CD14-positive monocyte (primary cell): ENCODE data around the gene CDC45. TPM values are rescaled to one million over a fixed set of nuclear protein-coding genes. Genes with fewer than 3 reads are reported as not detected.

Source experiments
- DNase-seq, 3 donors: peaks; one replicate each; pipeline ENCODE4 v3.0.0-alpha.2; 2011 to 2022
- H2AFZ ChIP-seq: 2 replicates; pipeline ENCODE4 v1.6.0; 2012; ENCODE audit warnings: mild to moderate bottlenecking, low read depth, low read length, inconsistent platforms; ENCODE audit not compliant: insufficient read depth, poor library complexity, severe bottlenecking
- H3K27ac ChIP-seq, 2 donors: 1 replicate in 1 of 2; 2 replicates in 1 of 2; pipeline ENCODE4 v1.5.1; 2012 to 2013; ENCODE audit warnings: low read length in 2 of 2, control low read depth in 1 of 2, inconsistent platforms in 1 of 2, low read depth in 1 of 2, mild to moderate bottlenecking in 1 of 2
- H3K27me3 ChIP-seq, 2 donors: one replicate each; pipeline versions ENCODE4 v1.6.0 to v1.6.1; 2011 to 2013; ENCODE audit warnings: low read length in 2 of 2; ENCODE audit not compliant: control insufficient read depth in 2 of 2, insufficient read depth in 2 of 2
- H3K36me3 ChIP-seq, 2 donors: replicated peaks in 1 of 2; 1 replicate in 1 of 2; 2 replicates in 1 of 2; pipeline versions ENCODE4 v1.5.1 to v1.6.1; 2012 to 2013; ENCODE audit warnings: low read length in 2 of 2, control low read depth in 1 of 2, inconsistent platforms in 1 of 2, mild to moderate bottlenecking in 1 of 2; ENCODE audit not compliant: insufficient read depth in 2 of 2, control insufficient read depth in 1 of 2
- H3K4me1 ChIP-seq, 2 donors: 1 replicate in 1 of 2; 2 replicates in 1 of 2; pipeline versions ENCODE4 v1.5.1 to v1.6.1; 2012 to 2013; ENCODE audit warnings: low read length in 2 of 2, control low read depth in 1 of 2, inconsistent platforms in 1 of 2, mild to moderate bottlenecking in 1 of 2, moderate library complexity in 1 of 2; ENCODE audit not compliant: insufficient read depth in 2 of 2, control insufficient read depth in 1 of 2
- H3K4me2 ChIP-seq: replicated peaks from 2 replicates; pipeline ENCODE3; 2012; ENCODE audit warnings: low read length, moderate library complexity, mild to moderate bottlenecking; ENCODE audit not compliant: poor library complexity, severe bottlenecking; ENCODE audit errors: extremely low read depth
- H3K4me3 ChIP-seq, 3 experiments: fragments of 200-600 bp in 1 of 3; sonication (generic) in 1 of 3; replicated peaks in 1 of 3; 1 replicate in 2 of 3; 2 replicates in 1 of 3; pipeline ENCODE4 v1.5.1; 2011 to 2013; ENCODE audit warnings: low read length in 3 of 3, mild to moderate bottlenecking in 3 of 3, control low read depth in 2 of 3, low read depth in 2 of 3, inconsistent platforms in 1 of 3, moderate library complexity in 1 of 3
- H3K79me2 ChIP-seq: 2 replicates; pipeline ENCODE4 v1.6.0; 2012; ENCODE audit warnings: mild to moderate bottlenecking, control low read depth, inconsistent platforms, low read length, moderate library complexity; ENCODE audit not compliant: insufficient read depth
- H3K9ac ChIP-seq: 2 replicates; pipeline ENCODE4 v1.6.0; 2017; ENCODE audit warnings: low read length, mild to moderate bottlenecking; ENCODE audit not compliant: insufficient read depth, poor library complexity, severe bottlenecking
- H3K9me3 ChIP-seq, 2 donors: replicated peaks in 1 of 2; 1 replicate in 1 of 2; 2 replicates in 1 of 2; pipeline versions ENCODE4 v1.5.1 to v1.6.1; 2012 to 2013; ENCODE audit warnings: low read length in 2 of 2, control low read depth in 1 of 2; ENCODE audit not compliant: control insufficient read depth in 1 of 2, insufficient read depth in 1 of 2
- H4K20me1 ChIP-seq: 2 replicates; pipeline ENCODE4 v1.6.0; 2012; ENCODE audit warnings: mild to moderate bottlenecking, low read length, control low read depth, moderate library complexity; ENCODE audit not compliant: insufficient read depth
- H3K27ac Mint-ChIP-seq, 7 donors: one replicate each; pipeline ENCODE4 v1.8.0; 2020; ENCODE audit warnings: mild to moderate bottlenecking in 7 of 7, mixed read lengths in 7 of 7, moderate library complexity in 6 of 7, inconsistent platforms in 2 of 7
- H3K27me3 Mint-ChIP-seq, 3 donors: one replicate each; pipeline ENCODE4 v1.8.0; 2021 to 2022; ENCODE audit warnings: low read depth in 3 of 3, mild to moderate bottlenecking in 3 of 3, mixed read lengths in 3 of 3, moderate library complexity in 3 of 3, inconsistent platforms in 1 of 3
- H3K36me3 Mint-ChIP-seq, 2 donors: one replicate each; pipeline ENCODE4 v1.8.0; 2020; ENCODE audit warnings: mixed read lengths in 2 of 2, inconsistent platforms in 1 of 2, mild to moderate bottlenecking in 1 of 2
- H3K4me1 Mint-ChIP-seq: one replicate; pipeline ENCODE4 v1.8.0; 2020; ENCODE audit warnings: mild to moderate bottlenecking, mixed read lengths
- H3K4me3 Mint-ChIP-seq, 2 donors: one replicate each; pipeline ENCODE4 v1.8.0; 2020; ENCODE audit warnings: mild to moderate bottlenecking in 2 of 2, mixed read lengths in 2 of 2, moderate library complexity in 1 of 2
- H3K9me3 Mint-ChIP-seq, 7 donors: one replicate each; pipeline ENCODE4 v1.8.0; 2020 to 2022; ENCODE audit warnings: mixed read lengths in 7 of 7, mild to moderate bottlenecking in 6 of 7, moderate library complexity in 6 of 7, inconsistent platforms in 2 of 7
- WGBS: methylation state at CpG from one replicate; pipeline ENCODE4 v1.1.5; 2013; ENCODE audit warnings: missing lambda C conversion rate; ENCODE audit not compliant: insufficient coverage; 5-methylcytosine and 5-hydroxymethylcytosine counted together
- intact Hi-C, 2 donors: fragments of 100-400 bp; cut with micrococcal nuclease; formaldehyde crosslinking; loops; one replicate each; pipeline versions ENCODE4 v1.15.0 to v1.15.1; 2023
- polyA plus RNA-seq, 3 donors: library from polyadenylated mRNA; depleted of rRNA in 1 of 3; unstranded in 2 of 3; stranded (reverse) in 1 of 3; fragments of 300-500 nt in 2 of 3; fragments of >200 nt in 1 of 3; fragmentation: Illumina TruSeq in 2 of 3; gene quantifications; 1 replicate in 2 of 3; 2 replicates in 1 of 3; pipeline ENCODE4 v1.2.3, GENCODE V29; 2012 to 2021
- TF ChIP-seq, protein P1 (sequence below): fragments of 200-600 bp; IDR thresholded peaks from one replicate; pipeline ENCODE4 v1.8.0; 2022; ENCODE audit warnings: antibody characterized with exemption, mild to moderate bottlenecking

CDC45 gene
- polyA plus RNA-seq, 3 donors = 0.04 TPM; not detected in 2

GRCh38 chr22:19501897-19502447 is 22.3 kb downstream of the CDC45 start:
- no peaks in the 10 kb centered on the region for H3K27me3 Mint-ChIP-seq
- H3K27ac Mint-ChIP-seq = no peak overlapping the region
- intact Hi-C loops = no loop called here
- H3K9me3 ChIP-seq = no peaks in the 10 kb centered on the region
- no peak for DNase-seq
- H3K4me2 ChIP-seq = no peak overlapping the region
- H3K4me3 ChIP-seq = no peak overlapping the region
- no peak overlapping the region for H3K27ac ChIP-seq
- H3K27me3 ChIP-seq = no peaks in the 10 kb centered on the region
- TF ChIP-seq, protein P1, sequence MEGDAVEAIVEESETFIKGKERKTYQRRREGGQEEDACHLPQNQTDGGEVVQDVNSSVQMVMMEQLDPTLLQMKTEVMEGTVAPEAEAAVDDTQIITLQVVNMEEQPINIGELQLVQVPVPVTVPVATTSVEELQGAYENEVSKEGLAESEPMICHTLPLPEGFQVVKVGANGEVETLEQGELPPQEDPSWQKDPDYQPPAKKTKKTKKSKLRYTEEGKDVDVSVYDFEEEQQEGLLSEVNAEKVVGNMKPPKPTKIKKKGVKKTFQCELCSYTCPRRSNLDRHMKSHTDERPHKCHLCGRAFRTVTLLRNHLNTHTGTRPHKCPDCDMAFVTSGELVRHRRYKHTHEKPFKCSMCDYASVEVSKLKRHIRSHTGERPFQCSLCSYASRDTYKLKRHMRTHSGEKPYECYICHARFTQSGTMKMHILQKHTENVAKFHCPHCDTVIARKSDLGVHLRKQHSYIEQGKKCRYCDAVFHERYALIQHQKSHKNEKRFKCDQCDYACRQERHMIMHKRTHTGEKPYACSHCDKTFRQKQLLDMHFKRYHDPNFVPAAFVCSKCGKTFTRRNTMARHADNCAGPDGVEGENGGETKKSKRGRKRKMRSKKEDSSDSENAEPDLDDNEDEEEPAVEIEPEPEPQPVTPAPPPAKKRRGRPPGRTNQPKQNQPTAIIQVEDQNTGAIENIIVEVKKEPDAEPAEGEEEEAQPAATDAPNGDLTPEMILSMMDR = no peak
- H3K4me3 Mint-ChIP-seq = no peak overlapping the region
- no peaks in the 10 kb centered on the region for H3K4me1 ChIP-seq
- WGBS = no CpG with 5 or more reads among the region's 3 CpGs
- no peak overlapping the region for H3K9ac ChIP-seq
- H3K36me3 Mint-ChIP-seq = peaks cover 20 to 39% of the 10 kb centered on the region in 2 donors
- H2AFZ ChIP-seq = no peak overlapping the region
- H3K9me3 Mint-ChIP-seq = no peaks in the 10 kb centered on the region
- H3K36me3 ChIP-seq = peaks cover 11 to 23% of the 10 kb centered on the region in 2 donors
- no peaks in the 10 kb centered on the region for H3K4me1 Mint-ChIP-seq
- no peaks in the 10 kb centered on the region for H4K20me1 ChIP-seq
- H3K79me2 ChIP-seq = no peaks in the 10 kb centered on the region

DNA sequence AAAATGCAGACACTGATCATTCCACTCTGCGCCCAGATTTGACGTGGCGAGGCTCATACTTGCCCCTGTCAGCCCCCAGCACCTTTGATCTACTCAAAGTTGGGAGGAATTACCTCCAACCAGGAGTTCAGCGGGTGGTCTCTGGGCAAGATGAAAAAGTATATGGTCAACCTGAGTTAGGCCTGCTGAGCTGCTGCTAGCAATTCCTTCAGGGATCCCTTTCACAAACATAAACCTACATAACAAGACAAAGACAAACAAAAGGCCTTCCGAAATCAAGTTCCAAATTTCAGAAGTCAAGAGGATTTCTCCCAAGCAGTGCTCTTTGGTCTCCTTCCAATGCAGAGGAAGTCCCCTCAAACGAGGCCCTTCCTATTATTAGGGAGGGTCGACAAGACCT is 23.6 kb downstream of the CDC45 start:
- intact Hi-C loops = no loop called here
- Histone ChIP-seq H3K9me3 (no peaks in the 10 kb centered on the region), H3K36me3 (peaks cover 7 to 20% of the 10 kb centered on the region in 2 donors), H3K27me3 (no peaks in the 10 kb centered on the region), H3K27ac (no peak overlapping the region), H3K4me1 (no peaks in the 10 kb centered on the region), H4K20me1 (no peaks in the 10 kb centered on the region), H2AFZ (no peak overlapping the region), H3K4me2 (no peak overlapping the region), H3K79me2 (no peaks in the 10 kb centered on the region), H3K9ac (no peak overlapping the region), H3K4me3 (no peak overlapping the region)
- peaks cover 24 to 38% of the 10 kb centered on the region in 2 donors for H3K36me3 Mint-ChIP-seq
- TF ChIP-seq, protein P1 = no peak
- no peaks in the 10 kb centered on the region for H3K4me1 Mint-ChIP-seq
- peak overlapping the region in 1 of 7 donors; percentile 26 for H3K27ac Mint-ChIP-seq
- H3K4me3 Mint-ChIP-seq = no peak overlapping the region
- 73% methylated on average over 5 of the region's 7 CpGs for WGBS
- H3K9me3 Mint-ChIP-seq = no peaks in the 10 kb centered on the region
- H3K27me3 Mint-ChIP-seq = no peaks in the 10 kb centered on the region
- no peak for DNase-seq
